Activated CD8-positive, alpha-beta T cell treated with anti-CD3 and anti-CD28 coated beads for 36 hours (primary cell): ENCODE measurements around the gene COQ9. TPM values are rescaled to one million over a fixed set of nuclear protein-coding genes. Genes with fewer than 3 reads are reported as not detected.

Source experiments
- ATAC-seq: fragments of 200-7000 bp; cut with Tn5 transposase; one replicate; pipeline ENCODE4 v1.10.0; 2021; ENCODE audit warnings: mild to moderate bottlenecking, moderate library complexity
- CTCF ChIA-PET: fragments of 350-600 bp; sonication (Branson Sonifier 250); formaldehyde crosslinking; loops from one replicate; lab custom pipeline; 2021; ENCODE audit warnings: antibody characterized with exemption; lab: Charles Lee
- POLR2A ChIA-PET: fragments of 350-600 bp; sonication (Branson Sonifier 250); formaldehyde crosslinking; loops from one replicate; lab custom pipeline; 2021; ENCODE audit warnings: antibody characterized with exemption; lab: Charles Lee
- DNase-seq: peaks from one replicate; pipeline ENCODE4 v3.0.0-alpha.2; 2020
- H3K27ac Mint-ChIP-seq: one replicate; pipeline ENCODE4 v1.8.0; 2021; ENCODE audit warnings: mild to moderate bottlenecking, mixed read lengths
- H3K27me3 Mint-ChIP-seq: one replicate; pipeline ENCODE4 v1.8.0; 2021; ENCODE audit warnings: mixed read lengths
- H3K36me3 Mint-ChIP-seq: one replicate; pipeline ENCODE4 v1.8.0; 2021; ENCODE audit warnings: low read depth, mixed read lengths
- H3K4me1 Mint-ChIP-seq: one replicate; pipeline ENCODE4 v1.8.0; 2021; ENCODE audit warnings: low read depth, mixed read lengths
- H3K4me3 Mint-ChIP-seq: one replicate; pipeline ENCODE4 v1.8.0; 2021; ENCODE audit warnings: mild to moderate bottlenecking, moderate library complexity, mixed read lengths
- H3K9me3 Mint-ChIP-seq: one replicate; pipeline ENCODE4 v1.8.0; 2021; ENCODE audit warnings: mixed read lengths
- intact Hi-C: fragments of 100-400 bp; cut with micrococcal nuclease; formaldehyde crosslinking; loops from one replicate; pipeline ENCODE4 v1.10.0; 2022
- total RNA-seq, 2 experiments: library from RNA; stranded (reverse); gene quantifications; one replicate each; pipeline ENCODE4 v1.2.3, GENCODE V29; 2021
- TF ChIP-seq, protein P1 (sequence below): fragments of 200-600 bp; IDR thresholded peaks from one replicate; pipeline ENCODE4 v1.8.0; 2022; ENCODE audit warnings: antibody characterized with exemption, mild to moderate bottlenecking

COQ9 gene
- total RNA-seq, 2 experiments from 2014 or later = 39.3 to 39.6 TPM

DNA sequence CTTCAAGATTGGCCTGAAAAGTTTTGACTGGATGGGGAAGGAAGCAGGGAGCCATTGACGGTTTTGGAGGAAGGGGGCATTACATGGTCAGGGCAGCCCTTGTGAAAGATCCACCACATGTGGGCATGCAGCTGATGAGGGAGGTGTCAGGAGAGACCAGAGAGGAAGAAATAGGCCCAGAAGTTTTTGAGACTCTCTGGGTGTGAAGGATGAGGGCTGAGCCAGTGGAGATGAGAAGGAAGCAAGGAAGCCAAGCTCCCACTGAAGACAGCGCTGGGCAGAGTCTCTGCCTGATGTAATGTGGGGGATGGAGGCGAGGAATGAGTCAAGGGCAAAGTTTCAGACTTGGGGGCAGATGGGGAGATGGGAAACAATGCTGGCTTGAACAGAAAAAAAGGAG, 42.2 kb upstream of the COQ9 start:
- H3K27ac Mint-ChIP-seq = no peak overlapping the region
- ATAC-seq = peak; percentile 60
- no peak for DNase-seq
- no peaks in the 10 kb centered on the region for H3K9me3 Mint-ChIP-seq
- intact Hi-C loops = no loop called here
- H3K4me1 Mint-ChIP-seq = peaks cover 9% of the 10 kb centered on the region
- H3K27me3 Mint-ChIP-seq = peaks cover 2% of the 10 kb centered on the region
- CTCF ChIA-PET = interaction anchor here (0.9 to 2.2 kb wide), 3 partner anchors 8 to 105 kb away, joined by 3 to 20 read pairs (median 8); no protein-coding TSS in a partner anchor
- H3K4me3 Mint-ChIP-seq = no peak overlapping the region
- POLR2A ChIA-PET = interaction anchor here (0.8 to 1.2 kb wide), 3 partner anchors 11 to 37 kb away, joined by 3 to 4 read pairs (median 3); no protein-coding TSS in a partner anchor
- TF ChIP-seq, protein P1, sequence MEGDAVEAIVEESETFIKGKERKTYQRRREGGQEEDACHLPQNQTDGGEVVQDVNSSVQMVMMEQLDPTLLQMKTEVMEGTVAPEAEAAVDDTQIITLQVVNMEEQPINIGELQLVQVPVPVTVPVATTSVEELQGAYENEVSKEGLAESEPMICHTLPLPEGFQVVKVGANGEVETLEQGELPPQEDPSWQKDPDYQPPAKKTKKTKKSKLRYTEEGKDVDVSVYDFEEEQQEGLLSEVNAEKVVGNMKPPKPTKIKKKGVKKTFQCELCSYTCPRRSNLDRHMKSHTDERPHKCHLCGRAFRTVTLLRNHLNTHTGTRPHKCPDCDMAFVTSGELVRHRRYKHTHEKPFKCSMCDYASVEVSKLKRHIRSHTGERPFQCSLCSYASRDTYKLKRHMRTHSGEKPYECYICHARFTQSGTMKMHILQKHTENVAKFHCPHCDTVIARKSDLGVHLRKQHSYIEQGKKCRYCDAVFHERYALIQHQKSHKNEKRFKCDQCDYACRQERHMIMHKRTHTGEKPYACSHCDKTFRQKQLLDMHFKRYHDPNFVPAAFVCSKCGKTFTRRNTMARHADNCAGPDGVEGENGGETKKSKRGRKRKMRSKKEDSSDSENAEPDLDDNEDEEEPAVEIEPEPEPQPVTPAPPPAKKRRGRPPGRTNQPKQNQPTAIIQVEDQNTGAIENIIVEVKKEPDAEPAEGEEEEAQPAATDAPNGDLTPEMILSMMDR = no peak
- H3K36me3 Mint-ChIP-seq = no peaks in the 10 kb centered on the region

DNA sequence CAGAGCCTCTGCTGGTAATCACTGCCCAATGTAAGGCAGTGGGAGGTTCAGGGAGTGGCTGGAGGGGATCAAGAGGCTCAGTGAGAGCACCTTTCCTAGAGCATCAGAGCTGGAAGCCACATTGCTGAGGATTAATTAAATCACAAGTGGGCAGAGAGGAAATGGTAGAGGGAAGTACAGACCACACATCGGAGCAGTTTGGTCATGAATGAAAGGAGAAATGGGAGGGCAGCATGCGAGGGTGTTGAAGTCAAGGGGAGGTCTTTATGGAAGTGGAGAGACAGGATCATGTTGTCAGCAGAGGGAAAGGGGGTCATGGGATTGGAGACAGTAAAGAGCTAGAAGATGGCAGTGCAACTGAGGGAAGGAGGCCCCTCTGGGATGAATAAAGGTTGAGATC, 40.4 kb upstream of the COQ9 start:
- Mint-ChIP-seq H3K4me3 (no peak overlapping the region), H3K9me3 (no peaks in the 10 kb centered on the region), H3K27me3 (peaks cover 2% of the 10 kb centered on the region), H3K4me1 (peaks cover 9% of the 10 kb centered on the region), H3K36me3 (no peaks in the 10 kb centered on the region), H3K27ac (no peak overlapping the region)
- CTCF ChIA-PET = interaction anchor here (1.3 to 1.6 kb wide), 2 partner anchors 9 to 12 kb away, joined by 3 to 5 read pairs; no protein-coding TSS in a partner anchor
- no peak for DNase-seq
- ATAC-seq = no peak
- POLR2A ChIA-PET = interaction anchor here (1.1 kb wide), 1 partner anchor 10 kb away, joined by 6 read pairs; no protein-coding TSS in a partner anchor
- intact Hi-C loops = no loop called here
- TF ChIP-seq, protein P1 = no peak

DNA sequence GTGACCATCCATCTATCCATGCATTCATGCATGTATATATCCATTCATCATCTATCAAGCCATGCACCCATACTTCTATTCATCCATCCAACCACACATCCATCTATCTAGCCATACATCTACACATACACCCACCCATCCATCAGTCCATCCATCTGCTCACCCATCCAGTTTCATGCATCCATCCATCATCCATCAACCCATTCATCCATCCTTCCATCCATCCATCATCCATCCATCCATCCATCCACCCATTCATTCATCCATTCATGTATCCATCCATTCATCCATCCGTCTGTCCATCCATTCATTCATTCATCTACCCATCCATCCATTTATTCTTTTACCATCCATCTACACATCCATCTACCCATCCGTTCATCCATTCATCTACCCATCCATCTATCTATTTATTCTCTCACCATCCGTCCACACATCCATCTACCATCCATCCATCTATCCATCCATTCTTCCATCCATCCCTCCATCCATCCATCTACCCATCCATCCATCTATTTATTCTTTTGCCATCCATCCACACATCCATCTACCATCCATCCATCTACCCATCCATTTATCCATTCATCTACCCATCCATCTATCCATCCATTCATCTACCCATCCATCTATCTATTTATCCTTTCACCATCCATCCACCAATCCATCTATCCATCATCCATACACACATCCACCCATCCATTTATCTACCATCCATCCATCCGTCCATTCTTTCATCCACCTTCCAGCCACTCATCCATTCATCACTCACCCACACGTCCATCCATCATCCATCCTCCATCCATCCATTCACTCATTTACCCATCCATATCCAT, 39.5 kb upstream of the COQ9 start:
- TF ChIP-seq, protein P1 = no peak
- ATAC-seq = no peak
- ChIA-PET CTCF (interaction anchor here (1.6 kb wide), 1 partner anchor 9 kb away, joined by 5 read pairs; no protein-coding TSS in a partner anchor), POLR2A (no interaction called here)
- peaks cover 2% of the 10 kb centered on the region for H3K27me3 Mint-ChIP-seq
- H3K27ac Mint-ChIP-seq = no peak overlapping the region
- no peaks in the 10 kb centered on the region for H3K36me3 Mint-ChIP-seq
- no peaks in the 10 kb centered on the region for H3K9me3 Mint-ChIP-seq
- H3K4me3 Mint-ChIP-seq = no peak overlapping the region
- intact Hi-C loops = no loop called here
- DNase-seq = no peak
- peaks cover 9% of the 10 kb centered on the region for H3K4me1 Mint-ChIP-seq

DNA sequence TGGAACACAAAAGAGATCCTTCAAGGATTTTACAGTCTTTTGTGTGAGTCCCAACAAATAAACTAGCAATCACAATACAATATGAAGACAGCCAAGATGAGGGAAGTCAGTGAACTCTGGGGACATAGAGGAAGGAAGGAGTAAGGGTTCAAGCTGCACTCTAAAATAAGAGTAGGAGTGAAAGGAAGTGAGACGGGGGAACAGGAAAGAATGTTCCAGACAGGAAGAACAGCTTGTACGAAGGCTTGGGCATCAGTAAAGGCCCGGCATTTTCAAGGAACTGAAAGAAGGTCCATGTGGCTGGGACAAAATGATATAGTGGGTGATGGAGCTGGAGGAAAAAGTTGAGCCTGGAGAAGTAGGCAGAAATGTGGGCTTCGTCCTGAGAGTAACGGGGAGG, 38.2 kb upstream of the COQ9 start:
- intact Hi-C loops = no loop called here
- Mint-ChIP-seq H3K4me1 (peaks cover 9% of the 10 kb centered on the region), H3K36me3 (no peaks in the 10 kb centered on the region), H3K4me3 (no peak overlapping the region), H3K27ac (no peak overlapping the region), H3K9me3 (no peaks in the 10 kb centered on the region), H3K27me3 (peaks cover 2% of the 10 kb centered on the region)
- POLR2A ChIA-PET = no interaction called here
- TF ChIP-seq, protein P1 = no peak
- no peak for DNase-seq
- ATAC-seq = no peak
- CTCF ChIA-PET = interaction anchor here (1.3 to 1.4 kb wide), 2 partner anchors 10 to 109 kb away, joined by 4 read pairs; no protein-coding TSS in a partner anchor
